Measurements from ENCODE around the gene SPRR2D. TPM values are rescaled to one million over a fixed set of nuclear protein-coding genes. Genes with fewer than 3 reads are reported as not detected.
A peak's percentile ranks its signal among the peaks of the same experiment; 100 is the strongest.

The SPRR2D gene
- total and polyA plus RNA-seq, 2 of the 8 experiments (the other 6 are each of a cell fraction or from before 2014, with no cell fraction given): not detected

- no peak overlapping the region for H3K56ac ChIP-seq (replicated peaks; ENCODE audit: insufficient read length, low read depth, low read length)
- H2BK120ac ChIP-seq (replicated peaks; ENCODE audit: low read depth, low read length): no peak overlapping the region
- no peaks in the 10 kb centered on the region for H4K20me1 ChIP-seq (replicated peaks in 1 of 2; ENCODE audit: control insufficient read depth in 1 of 2, insufficient read depth in 2 of 2, low read length in 2 of 2)
- no peaks in the 10 kb centered on the region for H3K79me2 ChIP-seq (ENCODE audit: control insufficient read depth in 1 of 2, insufficient read depth in 2 of 2, low read length in 2 of 2)
- H3K9me3 ChIP-seq (ENCODE audit: insufficient read depth in 2 of 2, low read depth in 1 of 2, low read length in 1 of 2): no peaks in the 10 kb centered on the region
- no peak overlapping the region for H4K8ac ChIP-seq (ENCODE audit: extremely low read depth, insufficient read depth, low read length)
- no peak overlapping the region for H3K18ac ChIP-seq (ENCODE audit: extremely low read depth, low read length)
- 89% methylated on average over 2 of the region's 2 CpGs; no CpG with 5 or more reads in 1 of the 2 experiments for WGBS, 2 experiments (ENCODE audit: extremely low coverage in 1 of 2, insufficient coverage in 1 of 2, insufficient read length in 1 of 2, insufficient replicate concordance in 2 of 2, low coverage in 1 of 2, low lambda C conversion rate in 2 of 2, missing lambda C conversion rate in 1 of 2)
- no peak overlapping the region for H4K5ac ChIP-seq (ENCODE audit: insufficient read length, low read depth, low read length)
- 0 out of 2 replicates have a peak overlapping the region, but pooled peaks have one; percentile 80 for H2AFZ ChIP-seq (ENCODE audit: low read length)
- H3K4me2 ChIP-seq (ENCODE audit: insufficient read depth in 1 of 2, low read depth in 2 of 2, low read length in 2 of 2): no peak overlapping the region
- no peaks in the 10 kb centered on the region for H3K79me1 ChIP-seq (ENCODE audit: low read depth, low read length)
- no peak overlapping the region for H2BK15ac ChIP-seq (ENCODE audit: low read length)
- H2BK12ac ChIP-seq (ENCODE audit: low read depth, low read length): no peak overlapping the region
- H3K27ac ChIP-seq (ENCODE audit: low read depth, low read length): no peak overlapping the region
- ChIA-PET POLR2A (ENCODE audit: partially characterized antibody) (no interaction called here), CTCF (ENCODE audit: partially characterized antibody) (interaction anchor here (0.9 to 1.8 kb wide), 3 partner anchors 9 to 109 kb away, joined by 3 to 5 read pairs (median 4); no protein-coding TSS in a partner anchor)
- no peak for DNase-seq (ENCODE audit: low read depth in 1 of 2, low spot score in 2 of 2)
- no peaks in the 10 kb centered on the region for H3K36me3 ChIP-seq (ENCODE audit: control insufficient read depth in 2 of 4, insufficient read depth in 4 of 4, low read length in 3 of 4)
- no peaks in the 10 kb centered on the region for H3K4me1 ChIP-seq (replicated peaks in 1 of 4; ENCODE audit: control insufficient read depth in 3 of 4, insufficient read depth in 4 of 4, low read length in 3 of 4)
- no peaks in the 10 kb centered on the region for H3K27me3 ChIP-seq (replicated peaks in 1 of 4; ENCODE audit: control insufficient read depth in 3 of 4, extremely low read depth in 1 of 4, insufficient read depth in 3 of 4, low read length in 3 of 4)
- no peak overlapping the region for H3K4me3 ChIP-seq (ENCODE audit: extremely low read depth in 1 of 4, insufficient read depth in 2 of 4, low read depth in 3 of 4, low read length in 4 of 4)
- H2BK5ac ChIP-seq (ENCODE audit: low read depth, low read length): no peak overlapping the region
- H2BK20ac ChIP-seq (ENCODE audit: low read length): no peak overlapping the region
- no peaks in the 10 kb centered on the region for H3K23me2 ChIP-seq (ENCODE audit: low read depth, low read length)
- H3K23ac ChIP-seq (ENCODE audit: insufficient read length): no peak overlapping the region
- H3K9ac ChIP-seq (replicated peaks in 1 of 4; ENCODE audit: extremely low read depth in 1 of 4, low read depth in 3 of 4, low read length in 3 of 4): no peak overlapping the region
- H4K91ac ChIP-seq (replicated peaks; ENCODE audit: insufficient read length, low read length): no peak overlapping the region
- no peak overlapping the region for H3K14ac ChIP-seq (ENCODE audit: insufficient read length)
- FAIRE-seq: peak; percentile 7
- no peak overlapping the region for H3K4ac ChIP-seq (replicated peaks; ENCODE audit: insufficient read length, low read depth, low read length)
- no peak overlapping the region for H2AK5ac ChIP-seq (ENCODE audit: low read depth, low read length)
- no peak for TF ChIP-seq JUND (IDR thresholded peaks at IDR 0.05; ENCODE audit: low read length)
- no peak for TF ChIP-seq CHD2 (IDR thresholded peaks at IDR 0.05; ENCODE audit: low read length)
- TF ChIP-seq ATF2 (IDR thresholded peaks at IDR 0.05; ENCODE audit: low read length): no peak
- no peak for TF ChIP-seq BACH1 (IDR thresholded peaks at IDR 0.05; ENCODE audit: low read length)
- TF ChIP-seq CBX5 (IDR thresholded peaks at IDR 0.05; ENCODE audit: low read depth, low read length): no peak
- TF ChIP-seq POLR2A (IDR thresholded peaks at IDR 0.05; ENCODE audit: control extremely low read depth in 1 of 2, low read depth in 2 of 2, low read length in 2 of 2): no peak
- TF ChIP-seq CTBP2 (IDR thresholded peaks at IDR 0.05; ENCODE audit: borderline replicate concordance, insufficient read depth, insufficient read length, low read length): no peak
- TF ChIP-seq KDM4A (IDR thresholded peaks at IDR 0.05; ENCODE audit: low read depth, low read length, severe bottlenecking): no peak
- no peak for TF ChIP-seq CBX8 (IDR thresholded peaks at IDR 0.05; ENCODE audit: borderline replicate concordance, low read depth, low read length)
- TF ChIP-seq TEAD4 (IDR thresholded peaks at IDR 0.05; ENCODE audit: low read depth, low read length): no peak
- no peak for TF ChIP-seq NRF1 (IDR thresholded peaks at IDR 0.05; ENCODE audit: low read depth, low read length)
- no peak for TF ChIP-seq MAFK (IDR thresholded peaks at IDR 0.05; ENCODE audit: low read depth, low read length)
- no peak for TF ChIP-seq EGR1 (IDR thresholded peaks at IDR 0.05; ENCODE audit: borderline replicate concordance, low read depth, low read length)
- no peak for TF ChIP-seq SIX5 (IDR thresholded peaks at IDR 0.05; ENCODE audit: low read depth, low read length)
Observed at GRCh38 chr1:153070243-153070642, 29.3 kb upstream of the SPRR2D start.
